Measurements from ENCODE around the gene E2F6.
"Not testable (repeated sequence)": the region's sequence is repeated elsewhere in the genome, so short reads cannot be mapped to it uniquely, and the experiment has no call there.

E2F6 gene

DNA sequence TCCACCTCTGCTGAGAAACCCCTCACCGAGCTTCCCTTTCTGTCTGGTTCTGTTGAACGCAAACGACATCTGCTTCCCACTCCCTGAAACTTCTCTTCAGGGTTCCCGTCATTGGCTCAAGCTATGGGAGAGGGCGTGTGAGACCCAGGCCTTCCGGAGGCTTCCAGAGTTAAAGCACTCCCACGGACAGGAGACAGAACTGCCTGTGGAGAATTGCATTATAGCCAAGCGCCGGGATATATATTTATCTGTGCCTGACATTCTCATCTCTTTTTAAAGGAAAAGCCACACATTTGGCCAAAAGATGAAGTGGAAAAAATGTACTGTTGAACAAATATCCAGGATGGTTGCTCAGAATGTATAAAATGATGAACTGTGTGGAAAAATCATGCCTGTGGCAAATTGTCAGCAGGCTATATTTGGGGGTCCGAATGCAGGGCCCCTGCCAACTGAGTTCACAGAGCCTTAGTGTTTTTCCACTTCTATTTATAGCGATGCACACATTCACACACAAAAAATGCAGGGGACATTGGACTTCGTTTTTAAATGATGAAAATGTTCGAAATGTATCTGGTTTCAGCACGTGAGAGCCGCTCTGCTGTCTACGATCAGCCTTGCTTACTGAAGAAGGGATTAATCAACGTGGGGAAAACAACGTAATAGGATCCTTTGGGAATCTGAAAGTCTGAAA lies 59.5 kb downstream of the E2F6 start:
- TF ChIP-seq, protein P1, sequence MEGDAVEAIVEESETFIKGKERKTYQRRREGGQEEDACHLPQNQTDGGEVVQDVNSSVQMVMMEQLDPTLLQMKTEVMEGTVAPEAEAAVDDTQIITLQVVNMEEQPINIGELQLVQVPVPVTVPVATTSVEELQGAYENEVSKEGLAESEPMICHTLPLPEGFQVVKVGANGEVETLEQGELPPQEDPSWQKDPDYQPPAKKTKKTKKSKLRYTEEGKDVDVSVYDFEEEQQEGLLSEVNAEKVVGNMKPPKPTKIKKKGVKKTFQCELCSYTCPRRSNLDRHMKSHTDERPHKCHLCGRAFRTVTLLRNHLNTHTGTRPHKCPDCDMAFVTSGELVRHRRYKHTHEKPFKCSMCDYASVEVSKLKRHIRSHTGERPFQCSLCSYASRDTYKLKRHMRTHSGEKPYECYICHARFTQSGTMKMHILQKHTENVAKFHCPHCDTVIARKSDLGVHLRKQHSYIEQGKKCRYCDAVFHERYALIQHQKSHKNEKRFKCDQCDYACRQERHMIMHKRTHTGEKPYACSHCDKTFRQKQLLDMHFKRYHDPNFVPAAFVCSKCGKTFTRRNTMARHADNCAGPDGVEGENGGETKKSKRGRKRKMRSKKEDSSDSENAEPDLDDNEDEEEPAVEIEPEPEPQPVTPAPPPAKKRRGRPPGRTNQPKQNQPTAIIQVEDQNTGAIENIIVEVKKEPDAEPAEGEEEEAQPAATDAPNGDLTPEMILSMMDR (conservative IDR thresholded peaks at IDR 0.05; ENCODE audit: low read length), result no peak
- no peak for TF ChIP-seq EZH2phosphoT487 (IDR thresholded peaks at IDR 0.05; ENCODE audit: borderline replicate concordance)
- no peaks in the 10 kb centered on the region for H3K36me3 ChIP-seq (ENCODE audit: insufficient read depth, low read length)
- H4K20me1 ChIP-seq (ENCODE audit: insufficient read depth, low read length, poor library complexity, severe bottlenecking), result no peaks in the 10 kb centered on the region
- H3K9me2 ChIP-seq (replicated peaks; ENCODE audit: low read depth, low read length), result no peaks in the 10 kb centered on the region
- H3K9ac ChIP-seq (ENCODE audit: low read depth, low read length, poor library complexity, severe bottlenecking), result no peak overlapping the region
- H3F3A ChIP-seq (ENCODE audit: low read depth), result no peaks in the 10 kb centered on the region
- no peaks in the 10 kb centered on the region for H3K9me3 ChIP-seq (ENCODE audit: insufficient read depth, low read depth, low read length)
- H3K79me2 ChIP-seq (ENCODE audit: insufficient read depth, low read length), result no peaks in the 10 kb centered on the region
- H3K4me3 ChIP-seq (ENCODE audit: low read length, poor library complexity, severe bottlenecking), result no peak overlapping the region
- no peak overlapping the region for H2AFZ ChIP-seq (ENCODE audit: low read length)
- H3K4me1 ChIP-seq (ENCODE audit: insufficient read depth, low read length, poor library complexity, severe bottlenecking), result peaks cover 22% of the 10 kb centered on the region
- no peaks in the 10 kb centered on the region for H3K27me3 ChIP-seq (ENCODE audit: insufficient read depth, low read length, poor library complexity, severe bottlenecking)
- H3K4me2 ChIP-seq (ENCODE audit: low read depth, low read length, poor library complexity, severe bottlenecking), result no peak overlapping the region

DNA sequence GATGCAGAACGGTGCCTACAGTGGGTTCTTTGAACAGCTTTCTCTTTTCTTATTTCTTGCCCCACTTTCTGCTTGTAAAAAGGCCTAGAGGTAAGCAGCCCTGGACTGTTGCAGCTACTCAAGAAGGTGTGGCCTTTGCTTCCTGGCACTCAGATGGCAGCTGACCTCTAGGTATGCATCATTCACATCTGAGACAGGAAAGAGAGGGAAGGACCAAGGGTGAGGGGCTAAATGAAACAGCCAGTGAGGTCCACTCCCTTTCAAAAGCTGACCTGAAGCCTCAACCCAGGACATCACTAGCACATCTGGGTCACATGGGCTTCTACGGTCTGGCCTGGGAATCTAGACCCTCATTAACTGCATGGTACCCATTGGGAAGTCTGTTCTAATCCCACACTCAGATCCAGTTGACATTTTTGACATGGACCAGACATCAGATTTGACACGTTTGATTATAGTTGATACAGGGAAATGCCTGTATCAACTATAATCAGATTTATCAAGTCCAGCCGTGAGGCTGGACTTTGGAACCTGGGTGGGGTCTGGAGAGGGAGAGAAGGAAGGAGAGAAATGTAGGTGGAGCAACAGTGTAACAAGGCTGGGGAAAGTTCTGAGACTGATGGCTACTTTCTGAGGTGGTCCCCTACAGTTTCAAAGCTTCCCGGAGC lies 60.2 kb downstream of the E2F6 start:
- Histone ChIP-seq H3K4me3 (ENCODE audit: low read length, poor library complexity, severe bottlenecking) (no peak overlapping the region), H3K9ac (ENCODE audit: low read depth, low read length, poor library complexity, severe bottlenecking) (no peak overlapping the region), H3F3A (ENCODE audit: low read depth) (no peaks in the 10 kb centered on the region), H3K36me3 (ENCODE audit: insufficient read depth, low read length) (no peaks in the 10 kb centered on the region), H3K9me2 (replicated peaks; ENCODE audit: low read depth, low read length) (no peaks in the 10 kb centered on the region), H3K27me3 (ENCODE audit: insufficient read depth, low read length, poor library complexity, severe bottlenecking) (no peaks in the 10 kb centered on the region), H3K4me2 (ENCODE audit: low read depth, low read length, poor library complexity, severe bottlenecking) (no peak overlapping the region), H3K4me1 (ENCODE audit: insufficient read depth, low read length, poor library complexity, severe bottlenecking) (peaks cover 16% of the 10 kb centered on the region), H2AFZ (ENCODE audit: low read length) (no peak overlapping the region), H3K79me2 (ENCODE audit: insufficient read depth, low read length) (no peaks in the 10 kb centered on the region), H3K9me3 (ENCODE audit: insufficient read depth, low read depth, low read length) (no peaks in the 10 kb centered on the region), H4K20me1 (ENCODE audit: insufficient read depth, low read length, poor library complexity, severe bottlenecking) (no peaks in the 10 kb centered on the region)
- TF ChIP-seq, protein P1 (conservative IDR thresholded peaks at IDR 0.05; ENCODE audit: low read length), result no peak
- TF ChIP-seq EZH2phosphoT487 (IDR thresholded peaks at IDR 0.05; ENCODE audit: borderline replicate concordance), result no peak

DNA sequence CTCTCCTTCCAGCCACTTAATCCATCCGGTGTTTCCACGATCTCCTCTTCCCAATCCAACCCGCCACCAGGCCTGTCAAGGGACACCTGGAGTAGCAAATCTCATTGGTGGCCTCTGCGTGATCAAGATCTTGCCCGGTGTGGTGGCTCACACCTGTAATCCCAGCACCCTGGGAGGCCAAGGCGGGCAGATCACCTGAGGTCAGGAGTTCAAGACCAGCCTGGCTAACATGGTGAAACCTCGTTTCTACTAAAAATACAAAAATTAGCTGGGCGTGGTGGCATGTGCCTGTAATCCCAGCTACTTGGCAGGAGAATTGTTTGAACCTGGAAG lies 60.9 kb downstream of the E2F6 start:
- not testable (repeated sequence) for H3K4me3 ChIP-seq (ENCODE audit: low read length, poor library complexity, severe bottlenecking); H3K36me3 ChIP-seq (ENCODE audit: insufficient read depth, low read length); H3K9ac ChIP-seq (ENCODE audit: low read depth, low read length, poor library complexity, severe bottlenecking); H4K20me1 ChIP-seq (ENCODE audit: insufficient read depth, low read length, poor library complexity, severe bottlenecking); H3F3A ChIP-seq (ENCODE audit: low read depth); H3K9me2 ChIP-seq (replicated peaks; ENCODE audit: low read depth, low read length); H3K4me2 ChIP-seq (ENCODE audit: low read depth, low read length, poor library complexity, severe bottlenecking); H2AFZ ChIP-seq (ENCODE audit: low read length); H3K79me2 ChIP-seq (ENCODE audit: insufficient read depth, low read length); H3K9me3 ChIP-seq (ENCODE audit: insufficient read depth, low read depth, low read length); H3K27me3 ChIP-seq (ENCODE audit: insufficient read depth, low read length, poor library complexity, severe bottlenecking)
- peaks cover 22% of the 10 kb centered on the region for H3K4me1 ChIP-seq (ENCODE audit: insufficient read depth, low read length, poor library complexity, severe bottlenecking)

Data from Loucy (cell line).